CD4-positive, alpha-beta T cell treated with Interleukin-15 for 1 hour (primary cell): ENCODE data around the gene WASL.
"Not testable (repeated sequence)": the region's sequence is repeated elsewhere in the genome, so short reads cannot be mapped to it uniquely, and the experiment has no call there.

Experiments
- DNase-seq: peaks from one replicate; pipeline ENCODE4 v3.0.0-alpha.2; 2020

WASL gene

DNA sequence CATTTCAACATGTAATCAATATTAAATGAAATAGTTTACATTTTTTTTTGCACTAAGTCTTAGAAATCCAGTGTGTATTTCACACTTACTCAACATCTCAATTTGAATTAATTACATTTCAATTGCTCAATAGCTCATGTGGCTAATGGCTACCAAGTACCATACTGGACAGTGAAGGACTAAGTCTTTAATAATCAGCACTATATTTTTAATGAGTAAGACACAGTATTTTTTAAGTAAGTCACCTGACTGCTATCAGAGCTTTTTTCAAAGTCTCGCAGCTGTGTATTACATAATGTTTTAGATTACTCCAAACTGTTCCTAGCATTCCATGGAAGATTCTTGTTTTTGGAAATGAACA is 19.6 kb downstream of the WASL start:
- no peak for DNase-seq

DNA sequence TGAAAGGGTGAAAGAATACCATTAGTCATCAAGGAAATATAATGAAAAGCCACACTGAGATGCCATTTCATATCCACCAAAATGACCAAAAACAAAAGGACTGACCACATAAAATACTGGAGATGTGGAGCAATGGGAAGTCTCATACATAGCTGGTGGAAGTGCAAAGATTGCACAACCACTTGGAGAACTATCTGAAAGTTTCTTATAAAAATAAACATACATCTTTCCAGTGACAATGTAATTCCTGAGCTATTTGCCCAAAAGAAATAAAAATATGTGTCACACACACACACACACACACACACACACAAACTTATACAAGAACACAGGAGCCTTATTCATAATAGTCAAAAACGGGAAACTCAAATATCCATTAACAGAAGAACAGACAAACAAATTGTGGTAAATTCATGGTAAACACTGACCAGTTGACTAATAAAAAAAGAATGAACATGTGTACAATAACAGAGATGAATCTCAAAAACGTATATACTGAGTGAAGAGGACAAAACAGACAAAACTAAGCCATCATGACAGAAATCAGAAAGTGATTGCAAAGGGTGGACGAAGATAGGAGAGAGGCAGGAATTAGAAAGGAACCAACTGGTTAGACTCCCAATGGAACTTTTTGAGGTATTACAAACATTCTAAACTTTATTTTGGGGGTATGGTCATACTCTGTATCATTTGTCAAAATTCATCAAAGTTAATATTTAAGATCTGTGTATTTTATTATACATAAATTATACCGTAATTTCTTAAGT is 21.5 kb downstream of the WASL start:
- DNase-seq = no peak

DNA sequence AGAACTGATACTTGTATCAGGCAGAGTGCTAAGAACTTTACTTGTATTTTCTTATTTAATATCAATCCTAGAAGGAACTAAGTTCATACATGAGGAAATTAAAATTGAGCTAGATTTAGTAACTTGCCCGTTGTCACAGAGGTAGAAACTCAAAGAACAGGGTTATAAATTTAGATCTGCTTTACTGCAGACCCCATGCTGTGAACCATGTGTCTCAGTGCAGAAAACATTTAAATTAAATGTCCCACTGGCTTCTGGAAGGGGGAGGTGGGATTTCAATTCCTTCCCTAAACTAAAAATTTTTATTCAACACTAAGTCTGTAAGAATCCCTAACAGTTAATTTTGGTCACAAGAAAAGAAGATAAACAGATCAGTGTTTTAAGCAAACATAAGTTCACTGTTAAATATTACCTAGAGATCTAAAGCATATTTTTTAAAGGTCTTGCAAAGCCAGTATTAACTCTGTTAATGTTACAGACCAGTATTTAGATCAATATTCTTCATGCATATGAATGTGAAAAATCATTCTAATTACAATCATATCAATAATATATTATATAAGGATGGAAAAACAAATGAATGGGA is 23.1 kb downstream of the WASL start:
- no peak for DNase-seq

DNA sequence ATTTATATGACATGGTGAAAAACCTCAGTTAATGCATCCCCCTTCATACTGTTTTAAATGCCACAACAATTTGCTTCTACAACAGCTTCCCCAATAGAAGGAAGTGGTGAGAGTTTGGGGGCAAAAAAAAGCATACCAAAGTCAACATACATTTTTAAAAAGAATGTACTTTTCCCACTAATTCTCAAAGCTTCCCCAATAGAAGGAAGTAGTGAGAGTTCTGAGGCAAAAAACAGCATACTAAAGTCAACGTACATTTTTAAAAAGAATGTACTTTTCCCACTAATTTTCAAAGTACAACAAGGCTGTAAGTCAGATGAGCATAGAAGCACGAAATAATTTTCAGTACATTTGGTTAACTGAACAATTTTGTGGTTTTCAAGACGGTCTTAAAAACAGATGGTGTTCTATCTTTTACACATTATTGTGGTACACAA is 24.0 kb downstream of the WASL start:
- DNase-seq = no peak

DNA sequence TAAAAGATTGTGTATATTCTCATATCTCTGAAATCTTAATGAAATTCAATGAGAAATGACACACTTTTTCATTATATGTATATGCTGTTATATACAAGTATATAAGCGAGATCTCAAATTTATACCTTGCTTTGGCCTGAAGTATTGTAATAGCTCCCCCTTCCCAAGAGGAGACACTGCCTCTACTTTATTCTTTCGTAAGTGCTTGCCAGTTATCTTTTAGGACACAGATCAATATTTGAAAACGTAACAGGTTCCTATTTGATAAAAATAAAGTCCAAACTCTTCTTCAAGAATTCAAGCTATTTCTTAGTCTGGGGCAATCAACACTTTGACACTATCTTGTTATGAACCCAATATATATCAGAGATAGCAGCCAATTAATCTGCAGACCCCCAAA is 24.9 kb downstream of the WASL start:
- no peak for DNase-seq

DNA sequence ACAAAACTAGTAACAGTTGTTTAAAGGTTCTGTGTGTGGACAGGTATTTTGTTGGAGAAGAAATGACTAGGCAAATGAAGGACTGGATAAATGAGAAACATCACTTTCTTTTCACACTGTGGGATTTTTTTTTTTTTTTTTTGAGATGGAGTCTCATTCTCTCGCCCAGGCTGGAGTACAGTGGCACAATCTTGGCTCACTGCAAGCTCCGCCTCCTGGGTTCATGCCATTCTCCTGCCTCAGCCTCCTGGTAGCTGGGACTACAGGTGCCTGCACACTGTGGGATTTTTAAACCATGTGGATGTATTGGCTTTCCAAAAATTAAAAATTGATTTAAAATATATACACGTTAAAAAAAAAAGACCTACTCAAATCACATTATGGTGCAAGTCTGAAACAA is 28.3 kb downstream of the WASL start:
- not testable (repeated sequence) for DNase-seq

DNA sequence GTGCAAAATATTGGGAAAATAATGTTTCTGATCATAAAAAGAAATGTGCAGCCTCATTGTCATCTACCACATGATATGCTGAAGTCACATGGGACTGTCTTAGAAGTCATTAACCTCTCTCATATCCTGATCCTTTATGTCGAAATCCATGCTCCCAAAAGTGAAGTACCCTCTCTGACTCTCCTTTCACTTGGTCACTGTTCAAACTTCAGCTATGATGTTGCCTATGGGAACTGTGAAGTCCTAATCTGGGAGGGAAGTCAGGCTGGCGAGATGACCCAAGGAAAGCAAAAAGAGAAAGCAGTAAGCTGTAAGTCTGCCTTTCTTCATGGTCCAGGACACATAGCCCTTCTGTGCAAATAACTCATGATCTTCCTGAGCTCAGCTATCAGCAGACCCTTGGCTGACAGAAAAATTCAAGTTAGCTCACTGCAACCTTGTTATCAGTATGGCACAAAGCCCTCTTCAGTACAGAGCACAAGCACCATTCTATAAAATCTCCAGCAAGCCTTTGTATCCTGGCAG is 29.5 kb downstream of the WASL start:
- no peak for DNase-seq

DNA sequence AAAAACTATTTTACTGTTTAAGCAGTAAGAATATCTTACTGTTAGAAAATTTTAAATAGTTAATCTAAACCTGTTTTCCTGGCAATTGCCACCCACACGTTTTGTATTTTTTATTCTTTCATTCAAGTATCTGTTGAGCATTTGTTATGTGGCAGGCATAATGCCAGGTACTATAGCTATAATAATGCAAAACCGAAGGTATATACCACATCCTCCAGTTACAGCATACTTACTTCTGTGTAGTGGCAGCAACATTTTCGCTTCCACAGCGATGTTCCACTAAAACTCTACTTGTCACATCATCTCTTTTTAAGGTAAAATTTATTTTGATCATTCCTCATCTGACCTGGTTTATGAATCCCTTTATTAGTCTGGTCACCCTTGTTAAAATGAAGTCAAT is 30.0 kb downstream of the WASL start:
- DNase-seq = no peak

DNA sequence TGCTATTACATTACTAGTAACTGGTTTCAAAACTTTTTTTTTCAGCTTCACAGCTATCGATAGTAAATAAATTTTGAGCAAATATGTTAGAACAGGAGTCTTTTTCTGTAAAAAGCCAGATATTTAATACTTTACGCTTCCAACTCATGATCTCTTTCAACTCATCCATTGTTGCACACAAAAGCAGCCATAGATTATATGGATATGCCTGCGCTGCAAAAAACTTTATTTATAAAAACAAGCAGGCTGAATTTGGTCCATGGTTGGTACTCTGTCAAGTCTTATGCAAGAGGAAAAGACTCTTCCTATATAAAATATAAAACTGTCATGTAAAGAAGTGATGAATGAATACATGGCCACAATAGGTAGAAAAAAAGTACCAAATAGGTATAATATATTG is 31.1 kb downstream of the WASL start:
- DNase-seq = no peak

DNA sequence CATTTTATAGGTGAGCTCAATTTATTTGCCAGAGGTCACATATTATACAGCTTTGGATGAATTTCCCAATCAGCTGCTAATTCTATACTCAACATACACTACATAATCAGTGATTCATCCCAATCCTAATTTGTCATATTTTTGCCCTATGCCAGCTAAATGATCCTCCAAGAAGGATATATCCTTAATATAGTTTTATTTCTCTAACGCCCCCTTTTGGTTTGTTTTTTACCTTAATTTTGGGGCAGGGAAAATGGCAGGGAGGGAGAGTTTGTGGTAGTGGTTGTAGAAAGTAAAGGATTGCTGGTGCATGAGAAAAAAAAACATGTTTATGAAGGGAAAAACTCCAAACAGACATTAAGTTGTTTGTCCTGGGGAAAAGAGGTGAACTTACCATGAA is 31.9 kb downstream of the WASL start:
- no peak for DNase-seq

DNA sequence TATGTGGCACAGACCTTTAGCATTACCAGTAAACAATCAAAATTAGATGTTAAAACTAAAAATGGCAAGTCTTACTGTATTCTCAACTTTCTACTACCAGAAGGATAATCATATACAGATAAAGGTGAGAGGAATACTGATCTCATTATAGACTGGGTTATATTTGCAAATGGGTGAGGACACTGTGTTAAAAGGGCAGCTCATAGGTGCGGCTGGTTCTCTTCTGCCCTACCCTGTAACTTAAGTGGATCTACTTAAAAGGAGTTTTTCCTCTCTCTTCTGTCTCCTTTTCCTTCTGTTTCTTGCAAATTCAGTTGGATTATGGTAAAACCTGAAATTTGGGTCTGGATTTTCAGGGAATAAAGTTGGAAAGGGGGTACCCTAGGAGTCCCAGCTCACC is 33.0 kb downstream of the WASL start:
- no peak for DNase-seq

DNA sequence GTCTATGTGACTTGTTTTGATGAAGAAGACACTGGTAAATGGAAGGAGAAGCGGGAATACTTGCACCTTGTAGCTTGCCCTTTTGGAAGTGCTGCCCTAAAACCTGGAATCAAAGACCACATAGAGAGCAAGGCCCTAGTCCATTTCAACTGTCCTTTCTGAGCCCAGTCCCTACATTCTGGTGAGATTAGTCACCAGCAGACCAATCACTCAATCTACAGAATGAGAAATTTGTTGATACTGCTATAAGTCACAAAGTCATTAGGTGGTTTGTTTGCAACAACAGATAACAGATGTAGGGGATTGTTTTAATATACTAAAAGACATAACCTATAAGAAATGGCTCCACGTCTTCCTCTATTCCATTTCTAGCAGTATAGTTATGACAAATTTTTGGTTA is 33.6 kb downstream of the WASL start:
- no peak for DNase-seq

DNA sequence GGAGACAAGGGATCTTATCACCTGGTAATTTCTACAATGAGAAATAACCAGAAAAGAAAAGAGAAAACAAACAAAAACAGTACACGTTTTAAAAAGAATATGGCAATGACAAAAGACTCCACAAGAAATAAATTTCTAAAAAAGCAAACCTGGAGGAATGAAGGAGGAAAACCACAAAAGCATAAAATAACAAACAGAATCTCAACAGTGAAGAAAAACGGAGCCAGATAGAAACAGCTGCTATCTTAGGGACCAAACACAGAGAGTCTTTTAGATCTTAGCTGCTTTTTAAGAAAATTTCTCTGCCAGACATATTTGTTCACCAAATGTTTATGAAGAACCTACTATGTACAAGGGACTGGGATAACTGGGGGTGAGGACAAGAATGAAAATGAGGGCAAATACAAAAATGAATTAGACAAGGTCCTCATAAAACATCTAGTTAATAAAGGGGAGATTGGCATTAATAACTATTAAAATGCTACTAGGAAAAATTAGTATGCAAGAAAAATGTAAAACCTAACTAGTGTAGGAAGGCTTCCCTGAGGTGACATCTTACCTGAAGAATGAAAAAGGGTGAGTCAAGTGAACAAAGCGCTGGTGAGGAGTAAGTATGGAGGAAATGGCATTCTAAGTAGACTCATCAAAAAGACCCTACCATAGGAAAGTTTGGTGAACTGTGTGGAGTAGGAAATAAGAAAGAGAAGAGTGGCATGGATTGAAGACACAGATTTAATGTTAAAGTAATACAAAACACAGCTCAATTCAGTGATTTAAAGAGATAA is 34.3 kb downstream of the WASL start:
- no peak for DNase-seq

DNA sequence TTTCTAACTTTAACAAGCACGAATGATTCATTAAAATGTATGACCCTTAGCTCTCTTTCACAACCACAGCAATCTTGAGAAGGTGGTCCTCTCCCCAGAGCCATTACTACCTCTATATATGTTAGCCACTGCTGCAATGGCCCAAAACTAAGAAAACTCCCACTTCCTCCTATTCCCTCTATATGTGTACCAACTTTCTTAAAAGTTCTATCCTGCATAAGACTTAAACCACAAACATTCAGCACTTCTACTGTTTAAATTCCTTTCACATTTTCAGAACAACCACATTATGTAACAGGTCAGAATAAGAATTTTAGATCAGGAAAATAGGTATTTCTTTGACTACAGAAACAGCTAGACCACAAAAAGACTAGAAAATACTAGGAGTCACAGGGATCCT is 36.2 kb downstream of the WASL start:
- DNase-seq = no peak

DNA sequence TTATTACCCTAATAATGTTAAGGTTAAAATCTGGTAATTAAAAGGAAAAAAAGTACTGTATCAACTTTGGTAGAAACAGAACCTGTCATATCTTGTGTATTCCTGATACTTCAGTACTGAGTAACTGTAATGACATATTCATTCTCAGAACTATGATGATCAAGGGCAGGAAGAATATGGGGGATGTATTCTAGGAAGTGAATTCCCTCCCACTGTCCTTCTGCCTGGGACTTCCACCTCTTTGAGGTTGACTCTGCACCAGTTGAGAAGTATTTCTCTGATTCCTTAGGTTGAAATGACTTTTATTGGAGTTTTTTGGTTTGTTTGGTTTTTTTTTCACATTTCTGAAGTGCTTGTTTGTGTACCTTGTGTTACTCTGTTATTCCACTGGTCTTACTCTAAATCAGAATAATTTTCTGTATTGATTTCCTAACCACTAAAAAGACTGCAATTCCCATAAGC is 36.9 kb downstream of the WASL start:
- DNase-seq = no peak

DNA sequence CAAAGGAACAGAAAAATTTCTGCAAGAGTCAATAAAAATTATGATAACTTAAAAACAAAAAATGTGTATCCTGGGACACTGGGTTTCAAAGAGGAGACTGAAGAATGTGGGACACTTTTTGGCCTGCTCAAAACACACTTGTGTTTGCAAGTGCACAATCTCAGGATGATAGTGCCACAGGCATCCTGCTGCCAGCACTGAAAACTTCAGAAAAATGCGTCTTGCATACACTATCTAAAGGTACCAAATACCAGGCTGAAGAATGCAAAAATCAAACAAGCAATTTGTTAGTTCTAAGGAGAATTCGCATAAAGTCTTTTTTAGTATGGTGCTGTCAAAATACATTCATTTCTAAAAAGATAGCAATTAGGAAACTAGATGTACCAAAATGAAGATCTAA is 38.1 kb downstream of the WASL start:
- no peak for DNase-seq

DNA sequence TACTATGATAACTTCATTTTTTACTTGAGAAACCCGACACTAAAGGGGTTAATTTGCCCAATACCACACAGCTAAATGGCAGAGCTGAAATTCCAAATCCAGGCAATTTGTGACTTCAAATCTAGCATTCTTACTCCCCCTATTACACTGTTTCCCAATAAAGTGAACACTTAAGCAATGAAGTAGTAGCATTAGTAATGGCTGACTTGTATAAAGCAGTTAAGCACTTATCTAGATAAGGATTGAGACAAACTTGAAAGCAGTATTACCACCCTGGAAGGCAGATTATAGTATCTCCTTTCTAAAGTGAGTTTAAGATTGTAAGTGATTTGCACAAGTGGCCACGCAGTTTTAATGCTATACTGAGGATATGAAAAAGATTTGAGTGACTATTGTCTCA is 39.3 kb downstream of the WASL start:
- DNase-seq = no peak

DNA sequence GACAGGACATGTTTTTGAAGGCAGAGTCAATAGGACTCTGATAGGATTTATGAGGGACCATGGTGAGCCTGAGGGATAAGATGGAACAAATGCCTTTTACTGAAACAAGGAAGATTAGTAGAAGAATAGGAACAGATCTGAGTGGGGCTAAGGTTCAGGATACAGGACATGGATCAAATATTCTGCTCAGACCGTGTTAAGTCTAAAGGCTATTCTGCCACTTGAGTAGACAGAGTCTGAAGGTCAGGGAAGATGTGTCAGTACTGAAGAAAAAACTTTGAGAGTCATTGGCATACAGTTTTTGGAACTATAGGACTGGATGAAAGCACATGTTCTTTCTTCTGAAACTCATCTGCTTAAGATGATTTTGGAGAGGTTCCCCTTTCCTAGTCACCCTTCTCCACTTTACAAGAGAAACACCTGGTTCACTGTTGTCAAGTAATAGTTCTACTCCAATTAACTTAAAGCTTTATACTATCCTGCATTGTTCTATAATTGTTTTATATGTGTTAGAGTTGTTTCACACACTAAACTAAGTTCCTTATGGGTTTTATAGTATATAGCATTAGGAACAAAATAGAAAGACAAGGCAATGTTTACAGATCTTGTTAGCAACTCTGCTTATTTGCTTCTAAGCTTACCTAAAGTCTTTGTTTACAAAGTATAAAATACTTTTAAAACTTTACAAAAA is 43.4 kb downstream of the WASL start:
- DNase-seq = no peak

DNA sequence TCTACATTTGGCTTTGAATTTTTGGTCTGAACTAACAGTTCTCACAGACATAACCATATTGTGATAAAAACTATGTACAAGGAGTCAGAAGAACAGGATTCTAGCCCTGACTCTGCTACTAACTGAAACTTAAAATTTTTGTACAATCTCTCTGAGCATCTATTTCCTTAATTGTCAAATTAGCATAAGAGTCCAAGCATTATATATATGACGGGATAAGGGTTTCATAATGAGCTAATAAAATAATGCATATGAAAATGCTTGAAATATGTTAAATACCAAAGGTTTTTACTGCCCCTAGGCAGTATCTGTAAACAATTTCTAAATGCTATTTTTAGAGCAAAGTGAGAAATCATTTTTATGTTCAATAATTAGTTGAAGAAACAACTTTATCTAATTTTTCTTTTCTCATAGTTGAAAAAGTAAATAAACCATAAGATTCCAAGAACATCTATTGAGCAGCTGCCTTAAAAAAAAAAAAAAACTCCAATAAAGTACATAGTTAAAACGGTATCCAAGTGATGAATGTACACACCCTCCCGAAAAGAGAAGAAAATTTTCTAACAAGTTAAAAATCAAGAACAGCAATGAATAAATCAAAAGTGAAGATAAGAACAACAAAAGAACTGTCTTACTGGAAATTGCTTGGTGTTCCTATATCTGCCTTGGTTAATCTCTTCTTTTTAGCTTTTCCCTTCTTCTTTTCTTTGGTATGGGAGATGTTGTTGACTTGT is 52.7 kb downstream of the WASL start:
- no peak for DNase-seq

DNA sequence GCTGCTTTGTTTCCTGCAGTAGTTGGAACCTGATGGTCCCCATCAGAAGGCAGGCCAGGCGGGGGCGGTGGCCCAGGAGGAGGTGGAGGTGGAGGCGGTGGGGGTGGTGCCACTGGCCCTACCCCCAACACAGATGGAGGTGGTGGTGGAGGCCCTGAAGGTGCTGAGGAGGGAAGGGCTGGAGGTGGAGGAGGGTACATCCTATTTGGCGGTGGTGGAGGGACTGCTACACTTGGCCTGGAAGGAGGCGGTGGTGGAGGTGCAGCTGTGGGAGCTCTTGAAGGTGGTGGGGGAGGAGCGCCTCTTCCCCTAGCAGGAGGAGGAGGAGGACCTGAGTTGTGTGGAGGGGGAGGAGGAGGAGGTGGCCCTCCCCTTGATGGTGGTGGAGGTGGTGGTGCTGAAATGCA is 56.3 kb downstream of the WASL start:
- DNase-seq = no peak

DNA sequence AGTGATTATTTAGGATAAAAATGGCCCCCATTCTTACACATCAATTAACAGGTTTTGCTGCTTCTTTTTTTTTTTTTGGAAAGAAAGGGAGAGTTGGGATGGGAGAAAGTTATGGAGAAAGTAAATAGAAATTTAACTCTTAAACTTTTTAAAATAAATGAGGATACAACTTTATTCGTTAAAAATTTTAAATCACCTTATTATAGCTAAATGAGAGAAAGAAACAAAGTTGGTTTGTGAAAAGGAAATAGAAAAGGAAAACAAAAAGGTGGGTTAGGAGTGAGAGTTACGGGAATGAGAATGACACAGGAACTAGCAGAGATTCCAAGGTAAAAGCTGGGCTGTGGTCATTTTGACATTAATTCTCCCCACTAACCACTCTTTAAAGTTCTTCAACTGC is 58.3 kb downstream of the WASL start:
- DNase-seq = no peak

DNA sequence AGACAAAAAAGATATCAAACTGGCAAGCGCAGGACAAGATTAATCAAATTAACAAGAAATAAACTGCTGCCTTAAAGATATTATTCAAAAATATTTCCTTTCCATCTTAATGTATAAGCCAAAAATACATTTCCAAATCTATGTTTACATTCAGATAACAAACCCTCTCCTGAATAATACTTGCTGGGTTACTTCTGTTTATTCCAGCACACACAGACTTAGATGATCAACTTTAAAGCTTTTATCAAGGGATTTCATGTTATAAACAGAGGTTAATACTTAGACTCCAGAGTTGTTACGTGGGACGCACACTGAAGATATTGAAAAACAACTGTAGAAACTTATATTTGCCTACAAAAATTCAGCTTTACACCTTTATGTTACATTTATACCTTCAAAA is 59.6 kb downstream of the WASL start:
- DNase-seq = no peak

DNA sequence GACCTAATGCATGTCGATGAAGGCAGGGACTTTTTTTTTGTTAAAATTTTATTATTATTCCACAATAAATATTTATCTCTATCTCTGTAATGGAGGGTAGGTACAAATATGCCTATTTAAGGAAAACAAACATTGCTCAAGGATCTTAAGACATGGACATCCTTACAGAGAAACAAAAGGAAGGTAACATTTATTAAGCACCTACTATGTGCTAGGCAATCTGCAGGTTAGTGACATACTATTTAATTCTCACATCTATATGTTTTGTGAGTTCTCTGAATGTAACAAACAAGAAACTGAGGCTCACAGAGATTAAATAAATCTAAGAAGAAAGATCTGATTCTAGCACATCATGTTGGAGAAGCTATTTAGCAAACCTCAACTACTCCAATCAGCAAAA is 61.1 kb downstream of the WASL start:
- no peak for DNase-seq
